ENCODE results near the gene PTPRZ1.

Gene PTPRZ1

GRCh38 chr7:121876656-121877500 is 3.9 kb downstream of the PTPRZ1 start:
- TF ChIP-seq USF1 (IDR thresholded peaks at IDR 0.05): no peak
- TF ChIP-seq ZBTB7A (IDR thresholded peaks at IDR 0.05; ENCODE audit: low read depth): no peak
- TF ChIP-seq TCF12 (IDR thresholded peaks at IDR 0.05; ENCODE audit: low read depth): no peak
- no peak for TF ChIP-seq RAD21 (IDR thresholded peaks at IDR 0.05; ENCODE audit: low read depth)
- TF ChIP-seq CREB1 (IDR thresholded peaks at IDR 0.05; ENCODE audit: low read depth): no peak
- no peak for TF ChIP-seq CEBPB (IDR thresholded peaks at IDR 0.05)
- no peak for TF ChIP-seq REST (IDR thresholded peaks at IDR 0.05; ENCODE audit: low read depth)
- TF ChIP-seq EGR1 (IDR thresholded peaks at IDR 0.05): no peak
- TF ChIP-seq YY1 (IDR thresholded peaks at IDR 0.05; ENCODE audit: low read depth): no peak
- no peak for TF ChIP-seq NFIC (IDR thresholded peaks at IDR 0.05)
- no peak for TF ChIP-seq EP300 (IDR thresholded peaks at IDR 0.05; ENCODE audit: borderline replicate concordance)
- no peak for TF ChIP-seq TEAD4 (IDR thresholded peaks at IDR 0.05)

- TF ChIP-seq REST (IDR thresholded peaks at IDR 0.05; ENCODE audit: low read depth) (no peak), MAX (IDR thresholded peaks at IDR 0.05) (no peak), TCF12 (IDR thresholded peaks at IDR 0.05; ENCODE audit: low read depth) (no peak), EP300 (IDR thresholded peaks at IDR 0.05; ENCODE audit: borderline replicate concordance) (no peak), FOXM1 (IDR thresholded peaks at IDR 0.05; ENCODE audit: borderline replicate concordance, low read depth) (no peak), USF1 (IDR thresholded peaks at IDR 0.05) (no peak), TEAD4 (IDR thresholded peaks at IDR 0.05) (no peak), NFIC (IDR thresholded peaks at IDR 0.05) (no peak), CREB1 (IDR thresholded peaks at IDR 0.05; ENCODE audit: low read depth) (no peak), CEBPB (IDR thresholded peaks at IDR 0.05) (no peak), YY1 (IDR thresholded peaks at IDR 0.05; ENCODE audit: low read depth) (no peak), EGR1 (IDR thresholded peaks at IDR 0.05) (no peak), TAF1 (IDR thresholded peaks at IDR 0.05; ENCODE audit: low read depth) (no peak), ZBTB7A (IDR thresholded peaks at IDR 0.05; ENCODE audit: low read depth) (no peak), RAD21 (IDR thresholded peaks at IDR 0.05; ENCODE audit: low read depth) (no peak)
These were observed 6.0 kb downstream of the PTPRZ1 start for GRCh38 chr7:121878918-121879464.

GRCh38 chr7:121879544-121879943 is 6.6 kb downstream of the PTPRZ1 start:
- no peak for TF ChIP-seq REST (IDR thresholded peaks at IDR 0.05; ENCODE audit: low read depth)
- no peak for TF ChIP-seq EP300 (IDR thresholded peaks at IDR 0.05; ENCODE audit: borderline replicate concordance)
- no peak for TF ChIP-seq MAX (IDR thresholded peaks at IDR 0.05)
- TF ChIP-seq USF1 (IDR thresholded peaks at IDR 0.05): no peak
- no peak for TF ChIP-seq TAF1 (IDR thresholded peaks at IDR 0.05; ENCODE audit: low read depth)
- TF ChIP-seq RAD21 (IDR thresholded peaks at IDR 0.05; ENCODE audit: low read depth): no peak
- no peak for TF ChIP-seq NFIC (IDR thresholded peaks at IDR 0.05)
- no peak for TF ChIP-seq ZBTB7A (IDR thresholded peaks at IDR 0.05; ENCODE audit: low read depth)
- no peak for TF ChIP-seq EGR1 (IDR thresholded peaks at IDR 0.05)
- no peak for TF ChIP-seq TEAD4 (IDR thresholded peaks at IDR 0.05)
- no peak for TF ChIP-seq CEBPB (IDR thresholded peaks at IDR 0.05)
- TF ChIP-seq CREB1 (IDR thresholded peaks at IDR 0.05; ENCODE audit: low read depth): no peak
- TF ChIP-seq YY1 (IDR thresholded peaks at IDR 0.05; ENCODE audit: low read depth): no peak
- no peak for TF ChIP-seq TCF12 (IDR thresholded peaks at IDR 0.05; ENCODE audit: low read depth)
- TF ChIP-seq FOXM1 (IDR thresholded peaks at IDR 0.05; ENCODE audit: borderline replicate concordance, low read depth): no peak
